GM21737 (cell line): Measurements from ENCODE around the gene KRTAP2-3.
"Not testable (repeated sequence)": the region's sequence is repeated elsewhere in the genome, so short reads cannot be mapped to it uniquely, and the experiment has no call there.

Experiments
- ATAC-seq: cut with Tn5 transposase; IDR thresholded peaks from one replicate; pipeline ENCODE4 v1.9.1; 2021; ENCODE audit warnings: mild to moderate bottlenecking, moderate library complexity; ENCODE audit not compliant: unreplicated experiment

KRTAP2-3 gene

GRCh38 chr17:41037853-41038350 is 22.0 kb downstream of the KRTAP2-3 start:
- ATAC-seq: no peak

- not testable (repeated sequence) for ATAC-seq
These were observed 25.5 kb downstream of the KRTAP2-3 start, which contains the start of gene KRTAP1-3 for GRCh38 chr17:41034346-41034935. Gene KRTAP1-3, minus strand, starts transcription at chr17:41034874. Its CDS starts 53 bp downstream, at chr17:41034821.

GRCh38 chr17:41029633-41030245 is 30.2 kb downstream of the KRTAP2-3 start, which contains the start of gene KRTAP1-4:
Gene KRTAP1-4, minus strand, starts transcription at chr17:41030195. Its CDS starts 117 bp downstream, at chr17:41030078.
- ATAC-seq: no peak

- no peak for ATAC-seq
These were observed 33.0 kb downstream of the KRTAP2-3 start, which contains the start of gene KRTAP1-5 for GRCh38 chr17:41026715-41027471. Gene KRTAP1-5, minus strand, starts transcription at chr17:41027208. Its CDS starts 53 bp downstream, at chr17:41027155.

- ATAC-seq: no peak
These were observed 35.2 kb downstream of the KRTAP2-3 start for GRCh38 chr17:41024697-41025096.

GRCh38 chr17:41020336-41020735 is 39.6 kb downstream of the KRTAP2-3 start:
- ATAC-seq: no peak

GRCh38 chr17:41019415-41019814 is 40.5 kb downstream of the KRTAP2-3 start:
- no peak for ATAC-seq

- ATAC-seq: no peak
These were observed 41.4 kb downstream of the KRTAP2-3 start for GRCh38 chr17:41018541-41018940.

- ATAC-seq: no peak
These were observed 43.2 kb downstream of the KRTAP2-3 start for GRCh38 chr17:41016578-41017215.

- ATAC-seq: no peak
These were observed 44.5 kb downstream of the KRTAP2-3 start for GRCh38 chr17:41015454-41015853.

- no peak for ATAC-seq
These were observed 46.3 kb downstream of the KRTAP2-3 start for GRCh38 chr17:41013606-41014005.

- ATAC-seq: no peak
These were observed 46.7 kb downstream of the KRTAP2-3 start for GRCh38 chr17:41013181-41013580.

- ATAC-seq: no peak
These were observed 47.4 kb downstream of the KRTAP2-3 start for GRCh38 chr17:41012326-41013120.

GRCh38 chr17:41010441-41010840 is 49.5 kb downstream of the KRTAP2-3 start:
- no peak for ATAC-seq

- ATAC-seq: no peak
These were observed 50.0 kb downstream of the KRTAP2-3 start for GRCh38 chr17:41009936-41010335.

GRCh38 chr17:41009301-41009760 is 50.6 kb downstream of the KRTAP2-3 start:
- no peak for ATAC-seq
